HG03432 (cell line): ENCODE measurements around the gene KRT80.

Experiments used
- ATAC-seq: cut with Tn5 transposase; IDR thresholded peaks from one replicate; pipeline ENCODE4 v1.9.1; 2021; ENCODE audit warnings: mild to moderate bottlenecking, moderate library complexity; ENCODE audit not compliant: unreplicated experiment

The KRT80 gene

GRCh38 chr12:52141875-52142274 lies 49.9 kb downstream of the KRT80 start:
- ATAC-seq: no peak

- no peak for ATAC-seq
Observed at GRCh38 chr12:52141306-52141705, 50.5 kb downstream of the KRT80 start.

GRCh38 chr12:52139579-52140062 lies 52.2 kb downstream of the KRT80 start:
- ATAC-seq: no peak

- no peak for ATAC-seq
Observed at GRCh38 chr12:52139147-52139546, 52.7 kb downstream of the KRT80 start.

DNA sequence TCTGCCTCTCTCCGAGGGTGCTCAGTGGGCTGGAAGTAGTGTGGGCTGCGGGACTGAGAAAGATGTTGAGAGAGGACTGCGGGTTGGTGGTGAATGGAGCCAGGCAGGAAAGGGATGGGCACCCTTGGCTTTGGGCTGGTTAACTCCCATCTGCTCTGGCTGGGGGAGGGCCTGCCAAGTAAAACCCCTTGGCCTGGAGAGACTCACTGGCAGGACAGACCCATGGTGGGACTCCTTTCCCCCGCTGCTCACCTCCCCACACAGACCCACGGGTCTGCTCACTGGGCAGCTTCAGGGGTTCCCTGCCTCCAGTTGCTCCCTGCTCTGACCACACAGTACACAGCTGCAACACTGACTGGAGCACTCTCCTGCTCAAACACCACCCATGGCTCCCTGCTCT lies 54.1 kb downstream of the KRT80 start:
- no peak for ATAC-seq

GRCh38 chr12:52132754-52133161 lies 59.1 kb downstream of the KRT80 start:
- no peak for ATAC-seq

DNA sequence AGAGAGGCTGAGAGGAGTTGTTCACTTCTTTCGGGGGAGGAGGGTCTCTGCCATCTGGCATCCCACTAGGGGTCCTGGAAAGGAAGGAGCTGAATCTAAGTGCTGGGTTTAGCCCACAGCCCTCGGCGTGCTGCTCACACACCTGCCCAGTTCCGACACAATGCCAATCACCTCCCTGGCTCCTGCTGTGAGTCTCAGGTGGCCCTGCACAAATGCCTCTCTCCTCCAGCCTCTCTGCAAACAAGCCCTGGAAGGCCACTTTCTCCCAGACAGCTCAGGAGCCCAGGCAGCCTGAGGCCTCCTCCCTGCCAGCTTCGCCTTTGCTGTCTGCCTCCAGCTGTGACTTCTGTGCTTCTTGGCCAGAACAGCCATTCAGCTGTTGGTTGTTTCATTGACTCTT lies 61.1 kb downstream of the KRT80 start:
- ATAC-seq: no peak

DNA sequence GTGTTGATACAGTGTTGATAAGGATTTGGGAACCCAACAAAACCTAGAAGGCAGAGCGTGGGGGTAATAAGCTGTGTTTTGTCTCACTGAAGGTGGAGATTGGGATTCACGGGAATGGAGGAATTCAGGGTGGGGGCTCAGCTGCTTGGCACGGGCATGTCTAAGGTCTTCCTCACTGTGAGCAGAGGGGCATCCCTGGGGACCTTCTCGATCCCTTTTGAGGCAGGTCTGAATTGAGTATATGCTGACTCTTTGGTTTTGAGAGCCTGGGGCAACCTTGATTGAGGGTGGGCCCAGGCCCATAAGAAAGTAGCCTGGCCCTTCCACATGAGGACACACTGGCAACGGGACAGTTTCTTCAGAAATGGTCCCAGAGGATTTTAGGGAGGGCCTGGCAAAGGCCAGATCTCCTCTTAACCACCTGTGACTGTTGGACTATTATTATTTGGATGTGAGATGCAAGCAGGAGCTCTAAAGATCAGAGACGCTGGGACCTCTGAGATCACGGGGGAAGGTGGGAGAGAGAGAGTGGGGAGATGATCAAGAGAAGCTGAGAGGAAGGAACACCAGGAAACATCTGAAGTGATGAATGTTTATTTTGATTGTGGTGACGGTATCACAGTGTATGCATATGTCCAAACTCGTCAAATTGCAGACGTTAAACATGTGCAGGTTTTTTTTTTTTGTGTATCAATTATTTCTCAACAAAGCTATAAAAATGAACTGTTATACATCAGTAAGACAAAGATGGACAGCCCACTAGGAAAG lies 63.9 kb downstream of the KRT80 start:
- ATAC-seq: no peak

DNA sequence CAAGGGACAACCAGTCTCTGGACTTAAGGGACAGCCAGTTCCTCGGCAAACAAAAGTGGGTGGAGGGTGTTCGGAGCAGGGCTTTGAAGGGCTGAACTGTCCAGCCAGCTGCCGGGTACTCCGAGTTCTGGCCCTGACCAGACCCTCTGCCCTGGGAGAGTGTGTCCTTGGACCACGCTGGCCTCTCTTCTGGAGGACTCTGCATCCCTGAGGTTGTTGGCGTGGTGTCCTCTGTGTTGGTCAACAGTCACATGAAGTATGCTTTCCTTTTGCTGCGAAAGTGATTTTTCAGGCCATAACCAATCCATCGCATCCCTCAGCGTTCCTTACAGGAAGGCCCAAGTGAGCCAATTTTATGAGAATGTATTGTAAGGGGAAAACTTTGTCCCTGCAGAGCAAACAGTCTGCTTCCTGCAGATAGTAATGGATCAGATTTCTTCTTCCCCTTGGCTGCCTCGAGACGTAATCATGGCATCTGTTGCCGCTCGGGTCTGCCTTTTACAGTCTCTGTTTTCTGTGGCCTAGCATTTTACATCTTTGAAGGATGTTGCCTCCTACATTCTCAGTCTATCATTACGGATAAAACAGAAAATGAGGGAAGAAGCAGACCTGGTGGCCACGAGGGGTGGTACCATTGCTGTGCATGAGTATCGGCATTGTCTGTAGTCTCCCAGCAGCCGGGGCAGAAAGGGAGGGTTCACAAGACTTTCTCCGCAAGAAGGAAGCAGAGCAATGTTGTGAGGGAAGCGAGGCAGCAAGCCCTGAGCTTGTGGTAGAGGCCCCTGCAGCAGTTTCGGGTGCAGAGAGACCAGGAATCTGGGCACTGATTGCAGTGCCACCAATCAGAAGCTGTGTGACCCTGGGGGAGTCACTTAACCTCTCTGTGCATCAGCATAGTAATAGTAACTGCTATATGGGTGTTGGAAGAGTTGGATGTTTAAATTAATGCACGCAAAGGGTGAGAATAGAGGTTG lies 64.9 kb downstream of the KRT80 start:
- ATAC-seq: no peak

DNA sequence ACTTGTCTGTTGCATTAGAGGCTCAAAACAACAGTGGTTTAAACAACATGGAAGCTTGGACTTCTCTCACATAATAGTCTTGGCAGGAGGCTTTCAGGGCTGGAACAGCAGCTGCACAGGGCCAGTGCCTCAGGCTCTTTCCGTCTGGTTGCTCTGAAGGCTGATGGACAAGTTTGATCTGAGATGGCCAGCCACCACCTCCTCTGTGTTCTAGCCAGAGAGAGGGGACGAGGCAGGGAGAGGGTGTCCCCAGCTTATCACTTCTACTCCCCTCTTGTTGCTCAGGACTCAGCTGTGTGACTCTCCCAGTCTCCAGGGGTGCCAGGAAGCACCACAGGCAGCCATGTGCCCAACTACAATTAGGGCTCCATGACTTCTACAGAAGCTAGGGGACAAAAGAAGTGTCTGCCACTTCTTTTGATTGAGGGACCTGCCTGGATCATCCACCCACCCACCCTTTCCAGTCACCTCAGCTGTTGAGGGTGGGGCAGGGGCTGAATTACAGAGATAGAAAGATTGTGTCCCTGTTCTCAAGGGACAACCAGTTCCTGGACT lies 65.7 kb downstream of the KRT80 start:
- ATAC-seq: no peak

- ATAC-seq: no peak
Observed at GRCh38 chr12:52125476-52125900, 66.3 kb downstream of the KRT80 start.

DNA sequence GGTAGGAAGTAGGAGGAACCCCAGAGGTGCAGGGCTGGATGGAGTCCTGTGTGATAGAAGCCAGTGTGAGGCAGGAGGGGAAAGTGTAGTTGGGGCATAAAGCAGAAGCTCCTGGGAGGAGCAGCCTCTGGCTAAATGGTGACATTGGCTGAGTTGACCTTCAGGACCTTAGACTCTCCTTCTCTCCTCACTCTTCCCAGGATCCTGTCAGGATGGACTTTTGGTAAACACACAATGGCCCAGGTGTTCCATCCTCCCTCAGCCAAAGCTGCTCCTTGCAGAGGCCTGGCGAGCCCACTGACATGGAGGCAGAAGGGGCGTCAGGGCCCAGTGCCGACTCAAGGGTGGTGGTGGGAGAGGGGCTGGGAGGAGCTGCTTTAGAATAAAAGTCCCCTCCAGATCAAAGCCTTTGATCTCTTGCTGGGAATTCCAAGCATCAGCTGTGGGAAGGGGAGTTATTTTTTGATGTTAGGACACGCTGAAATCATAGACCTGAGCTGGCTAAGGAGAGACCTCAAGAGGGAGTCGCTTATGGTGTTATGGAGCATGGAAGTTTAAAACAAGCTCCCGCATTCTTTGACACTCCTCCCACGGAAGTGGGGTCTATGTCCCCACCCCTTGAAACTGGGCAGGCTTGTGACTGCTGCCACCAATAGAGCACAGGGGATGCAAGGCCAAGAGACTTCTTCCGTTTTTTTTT lies 68.2 kb downstream of the KRT80 start:
- ATAC-seq: no peak

DNA sequence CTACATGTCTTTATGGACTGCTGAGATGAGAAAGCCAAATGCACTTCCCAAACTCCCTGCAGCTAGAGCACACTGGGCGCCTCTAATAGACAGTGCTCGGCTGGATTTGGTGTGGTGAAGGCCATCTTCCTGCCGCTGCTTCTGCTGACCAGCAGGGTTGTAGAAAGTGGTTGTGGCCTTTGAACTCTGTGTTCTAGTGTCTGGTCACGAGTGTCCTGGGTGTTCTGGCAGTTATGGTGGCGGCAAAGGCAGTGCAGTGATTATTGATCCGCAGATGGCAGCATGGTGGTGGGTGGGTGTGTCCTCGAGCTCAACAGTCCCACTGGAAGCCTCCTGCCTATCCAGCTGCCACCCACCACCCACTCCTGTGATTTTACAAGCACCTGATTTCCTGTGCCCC lies 68.9 kb downstream of the KRT80 start:
- ATAC-seq: no peak

DNA sequence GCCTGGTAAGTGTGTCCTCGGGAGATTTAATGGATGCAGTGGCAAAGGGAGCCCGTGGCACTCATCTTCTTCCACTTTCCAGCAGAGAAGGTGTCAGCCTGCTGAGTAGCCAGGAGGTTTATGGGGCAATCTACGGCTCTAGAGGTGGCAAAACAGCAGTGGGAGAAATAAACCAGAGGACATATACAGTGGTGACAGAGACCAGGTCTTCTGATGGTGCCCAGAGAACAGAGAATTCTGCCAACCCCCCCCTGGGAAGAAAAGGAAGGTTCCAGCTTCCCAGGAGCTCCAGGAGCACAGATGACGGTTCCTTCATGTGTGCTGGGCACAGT lies 69.3 kb downstream of the KRT80 start:
- ATAC-seq: no peak

- peak; percentile 20 for ATAC-seq
Observed at GRCh38 chr12:52121824-52122539, 69.8 kb downstream of the KRT80 start.

- no peak for ATAC-seq
Observed at GRCh38 chr12:52120951-52121823, 70.6 kb downstream of the KRT80 start.

GRCh38 chr12:52119398-52120254 lies 72.2 kb downstream of the KRT80 start:
- ATAC-seq: no peak
